WTC11 (cell line): ENCODE measurements around the gene TMEM88. TPM values are rescaled to one million over a fixed set of nuclear protein-coding genes. Genes with fewer than 3 reads are reported as not detected.

Experiments
- ATAC-seq: fragments of 200-7000 bp; cut with Tn5 transposase; 2 replicates; pipeline ENCODE4 v1.10.0; 2021; ENCODE audit warnings: mild to moderate bottlenecking, moderate library complexity
- CTCF ChIA-PET: fragments of 300-600 bp; sonication (Branson Sonifier 250); formaldehyde crosslinking; loops from one replicate; lab custom pipeline; 2021; ENCODE audit warnings: antibody characterized with exemption; lab: Charles Lee
- POLR2A ChIA-PET: fragments of 350-600 bp; sonication (Branson Sonifier 250); formaldehyde crosslinking; loops from one replicate; lab custom pipeline; 2021; ENCODE audit warnings: antibody characterized with exemption; lab: Charles Lee
- DNase-seq: peaks from one replicate; pipeline ENCODE4 v3.0.0; 2021; ENCODE audit warnings: low spot score
- H3K27ac Mint-ChIP-seq: 2 replicates; pipeline ENCODE4 v1.8.0; 2021; ENCODE audit warnings: mixed read lengths
- H3K27me3 Mint-ChIP-seq: 2 replicates; pipeline ENCODE4 v1.8.0; 2021; ENCODE audit warnings: low read depth, mild to moderate bottlenecking, moderate library complexity, mixed read lengths
- H3K36me3 Mint-ChIP-seq: 2 replicates; pipeline ENCODE4 v1.8.0; 2021; ENCODE audit warnings: mixed read lengths
- H3K4me1 Mint-ChIP-seq: 2 replicates; pipeline ENCODE4 v1.8.0; 2022; ENCODE audit warnings: mixed read lengths
- H3K4me3 Mint-ChIP-seq: 2 replicates; pipeline ENCODE4 v1.8.0; 2021; ENCODE audit warnings: mild to moderate bottlenecking, moderate library complexity, mixed read lengths
- H3K9me3 Mint-ChIP-seq: 2 replicates; pipeline ENCODE4 v1.8.0; 2021; ENCODE audit warnings: mixed read lengths
- ATF1 ChIP-seq: sonication (generic); formaldehyde crosslinking; IDR thresholded peaks from 2 replicates; pipeline ENCODE4 v1.8.1; 2023; ENCODE audit warnings: mild to moderate bottlenecking, moderate library complexity, missing genetic modification reagents
- EMX1 ChIP-seq: fragments of 250-450 bp; sonication (Bioruptor Pico); IDR thresholded peaks from 2 replicates; pipeline ENCODE4 v1.8.0; 2021; ENCODE audit warnings: mild to moderate bottlenecking
- ESRRA ChIP-seq: sonication (generic); formaldehyde crosslinking; IDR thresholded peaks from 2 replicates; pipeline ENCODE4 v1.8.1; 2022; ENCODE audit warnings: mild to moderate bottlenecking, missing genetic modification reagents, borderline replicate concordance
- MXD4 ChIP-seq: fragments of 250-450 bp; sonication (Bioruptor Pico); IDR thresholded peaks from 2 replicates; pipeline ENCODE4 v1.8.0; 2021; ENCODE audit warnings: mild to moderate bottlenecking, moderate library complexity, borderline replicate concordance
- MYBL2 ChIP-seq: sonication (generic); formaldehyde crosslinking; IDR thresholded peaks from 2 replicates; pipeline ENCODE4 v1.8.1; 2023; ENCODE audit warnings: mild to moderate bottlenecking, moderate library complexity, missing genetic modification reagents
- NFE2L1 ChIP-seq: sonication (generic); formaldehyde crosslinking; IDR thresholded peaks from 2 replicates; pipeline ENCODE4 v1.8.1; 2023; ENCODE audit warnings: missing genetic modification reagents
- NR1H2 ChIP-seq: sonication (generic); formaldehyde crosslinking; IDR thresholded peaks from 2 replicates; pipeline ENCODE4 v1.9.0; 2021; ENCODE audit warnings: mild to moderate bottlenecking, moderate library complexity, missing genetic modification reagents
- SMAD4 ChIP-seq: sonication (generic); formaldehyde crosslinking; IDR thresholded peaks from 2 replicates; pipeline ENCODE4 v1.8.0; 2022; ENCODE audit warnings: mild to moderate bottlenecking, missing genetic modification reagents
- TCF7 ChIP-seq: sonication (generic); formaldehyde crosslinking; IDR thresholded peaks from 2 replicates; pipeline ENCODE4 v1.8.0; 2022; ENCODE audit warnings: mild to moderate bottlenecking, low read depth, missing genetic modification reagents, moderate library complexity
- ZBTB21 ChIP-seq: sonication (generic); formaldehyde crosslinking; IDR thresholded peaks from 2 replicates; pipeline ENCODE4 v1.8.1; 2023; ENCODE audit warnings: mild to moderate bottlenecking, missing genetic modification reagents, borderline replicate concordance
- ZNF138 ChIP-seq: sonication (generic); formaldehyde crosslinking; conservative IDR thresholded peaks from 2 replicates; pipeline ENCODE4 v1.8.1; 2022; ENCODE audit warnings: mild to moderate bottlenecking, moderate library complexity, missing genetic modification reagents
- ZNF263 ChIP-seq: sonication (generic); formaldehyde crosslinking; IDR thresholded peaks from 2 replicates; pipeline ENCODE4 v1.8.1; 2022; ENCODE audit warnings: low read depth, mild to moderate bottlenecking, moderate library complexity, missing genetic modification reagents
- ZNF317 ChIP-seq: sonication (generic); formaldehyde crosslinking; IDR thresholded peaks from 2 replicates; pipeline ENCODE4 v1.8.1; 2023; ENCODE audit warnings: low read depth, mild to moderate bottlenecking, moderate library complexity, missing genetic modification reagents, borderline replicate concordance
- ZNF416 ChIP-seq: fragments of 250-450 bp; sonication (Bioruptor Pico); IDR thresholded peaks from 2 replicates; pipeline ENCODE4 v1.9.0; 2021; ENCODE audit warnings: mild to moderate bottlenecking, inconsistent platforms
- ZNF423 ChIP-seq: fragments of 250-450 bp; sonication (Bioruptor Pico); IDR thresholded peaks from 2 replicates; pipeline ENCODE4 v2.1.2; 2022; ENCODE audit warnings: mild to moderate bottlenecking, moderate library complexity
- total RNA-seq: library from RNA; stranded (reverse); gene quantifications from 3 replicates; pipeline ENCODE4 v1.2.3, GENCODE V29; 2021
- TF ChIP-seq, protein P1 (sequence below): sonication (generic); formaldehyde crosslinking; IDR thresholded peaks from 2 replicates; pipeline ENCODE4 v1.8.0; 2022; ENCODE audit warnings: mild to moderate bottlenecking, missing genetic modification reagents
- TF ChIP-seq, protein P2 (sequence below): fragments of 250-450 bp; sonication (Bioruptor Pico); IDR thresholded peaks from 2 replicates; pipeline ENCODE4 v1.9.0; 2021; ENCODE audit warnings: mild to moderate bottlenecking, borderline replicate concordance
- TF ChIP-seq, protein P3 (sequence below): sonication (generic); formaldehyde crosslinking; IDR thresholded peaks from 2 replicates; pipeline ENCODE4 v1.8.1; 2022; ENCODE audit warnings: mild to moderate bottlenecking, missing genetic modification reagents, moderate library complexity, borderline replicate concordance
- TF ChIP-seq, protein P4 (sequence below): fragments of 200-600 bp; IDR thresholded peaks from 2 replicates; pipeline ENCODE4 v1.8.0; 2022; ENCODE audit warnings: antibody characterized with exemption
- TF ChIP-seq, protein P5 (sequence below): sonication (generic); formaldehyde crosslinking; IDR thresholded peaks from 2 replicates; pipeline ENCODE4 v1.8.0; 2022; ENCODE audit warnings: mild to moderate bottlenecking, missing genetic modification reagents

The TMEM88 gene
- total RNA-seq, 1 experiment from 2014 or later = 2.9 TPM

DNA sequence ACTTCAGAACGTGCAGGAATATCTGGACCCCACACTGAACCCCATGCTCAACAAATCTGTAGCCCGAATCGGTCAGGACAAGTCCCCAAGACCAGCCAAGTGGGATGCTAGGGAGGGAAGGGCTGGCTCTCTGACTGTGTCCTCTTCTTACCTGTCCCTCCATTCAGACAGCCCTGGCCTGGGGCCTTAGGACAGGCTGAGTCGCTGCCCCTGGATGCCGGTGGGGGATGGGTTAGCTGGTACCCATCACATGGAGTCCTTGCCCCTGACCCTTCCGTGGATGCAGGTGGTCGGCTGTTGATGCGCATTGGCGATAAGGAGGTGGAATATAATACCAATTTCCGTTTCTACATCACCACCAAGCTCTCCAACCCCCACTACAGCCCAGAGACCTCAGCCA, 36.8 kb upstream of the TMEM88 start:
- POLR2A ChIA-PET = interaction anchor here (0.9 kb wide), 1 partner anchor 9 kb away, joined by 3 read pairs; no protein-coding TSS in a partner anchor
- CTCF ChIA-PET = interaction anchor here (0.8 to 1.3 kb wide), 4 partner anchors 17 to 256 kb away, joined by 3 read pairs; no protein-coding TSS in a partner anchor
- DNase-seq = no peak
- no peaks in the 10 kb centered on the region for H3K9me3 Mint-ChIP-seq
- no peaks in the 10 kb centered on the region for H3K4me1 Mint-ChIP-seq
- H3K27me3 Mint-ChIP-seq = peaks cover 6% of the 10 kb centered on the region
- no peak overlapping the region for H3K27ac Mint-ChIP-seq
- TF ChIP-seq ZBTB21 (CRISPR knock-in tag) = no peak
- TF ChIP-seq TCF7 (CRISPR knock-in tag) = no peak
- no peak for TF ChIP-seq ZNF423 (CRISPR knock-in tag)
- TF ChIP-seq, all 79 proteins: peak for 0
- Mint-ChIP-seq H3K4me3 (no peak overlapping the region), H3K36me3 (no peaks in the 10 kb centered on the region)
- no peak for ATAC-seq

DNA sequence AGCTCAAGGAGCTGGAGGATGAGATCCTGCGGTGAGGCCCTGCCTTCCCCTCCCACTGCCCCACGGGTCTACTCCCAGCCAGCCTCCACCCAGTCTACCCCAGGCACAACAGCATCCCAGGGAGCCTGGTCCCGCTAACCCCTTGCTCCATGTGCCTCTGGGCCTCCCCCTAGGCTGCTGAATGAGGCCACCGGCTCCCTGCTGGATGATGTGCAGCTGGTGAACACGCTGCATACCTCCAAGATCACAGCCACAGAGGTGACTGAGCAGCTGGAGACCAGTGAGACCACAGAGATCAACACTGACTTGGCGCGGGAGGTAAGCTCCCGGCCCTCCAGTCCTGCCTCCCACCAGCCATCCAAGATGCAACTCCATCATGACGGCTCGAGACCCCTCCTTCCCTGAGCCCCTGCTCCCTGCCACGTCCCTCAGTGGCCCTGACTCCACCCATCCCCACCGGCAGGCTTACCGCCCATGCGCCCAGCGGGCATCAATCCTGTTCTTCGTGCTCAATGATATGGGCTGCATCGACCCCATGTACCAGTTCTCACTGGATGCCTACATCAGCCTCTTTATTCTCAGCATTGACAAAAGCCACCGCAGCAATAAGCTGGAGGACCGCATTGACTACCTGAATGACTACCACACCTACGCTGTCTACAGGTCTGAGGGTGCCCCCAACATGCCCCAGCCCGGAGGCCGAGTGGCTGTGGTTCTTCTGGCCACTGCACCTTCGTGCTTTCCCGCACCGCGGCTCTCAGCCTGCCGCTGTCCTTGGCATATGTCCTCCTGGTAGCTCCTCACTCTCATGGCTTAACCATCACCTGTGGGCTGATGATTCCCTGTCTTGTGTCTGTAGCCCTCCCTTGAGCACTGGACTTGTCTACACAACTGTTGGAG, 35.9 kb upstream of the TMEM88 start:
- Mint-ChIP-seq H3K27me3 (peaks cover 16% of the 10 kb centered on the region), H3K27ac (no peak overlapping the region)
- no peak for TF ChIP-seq ESRRA (CRISPR knock-in tag)
- no peak for TF ChIP-seq ZNF423 (CRISPR knock-in tag)
- TF ChIP-seq, all 79 proteins: peak for 0
- H3K4me1 Mint-ChIP-seq = peaks cover 8% of the 10 kb centered on the region
- H3K36me3 Mint-ChIP-seq = no peaks in the 10 kb centered on the region
- POLR2A ChIA-PET = interaction anchor here (0.9 kb wide), 1 partner anchor 10 kb away, joined by 3 read pairs; no protein-coding TSS in a partner anchor
- H3K4me3 Mint-ChIP-seq = no peak overlapping the region
- ATAC-seq = no peak
- H3K9me3 Mint-ChIP-seq = no peaks in the 10 kb centered on the region
- DNase-seq = no peak
- CTCF ChIA-PET = interaction anchor here (0.6 to 1.3 kb wide), 6 partner anchors 16 to 114 kb away, joined by 3 to 4 read pairs (median 3); partner anchors contain the start of gene NAA38

DNA sequence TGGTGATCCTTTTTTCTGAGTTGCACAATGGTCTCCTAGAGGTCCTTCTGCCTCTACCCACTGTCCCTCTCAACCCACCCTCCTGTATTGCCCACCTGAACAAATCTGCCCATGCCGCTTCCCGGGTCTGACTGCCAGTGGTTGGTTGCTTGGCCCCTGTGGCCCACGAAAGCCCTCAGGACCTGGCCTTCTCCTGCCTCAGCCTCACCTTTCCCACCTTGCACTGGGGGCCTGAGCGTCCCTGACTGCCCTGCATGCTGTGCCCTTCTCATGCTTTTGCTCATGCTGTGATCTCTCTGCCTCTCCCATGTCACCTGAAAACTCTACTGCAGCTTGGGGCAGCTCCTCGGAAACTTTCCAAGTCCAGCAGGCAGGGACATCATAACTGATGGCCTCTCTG, 34.6 kb upstream of the TMEM88 start:
- Mint-ChIP-seq H3K4me1 (peaks cover 8% of the 10 kb centered on the region), H3K27ac (no peak overlapping the region), H3K27me3 (peaks cover 27% of the 10 kb centered on the region), H3K36me3 (no peaks in the 10 kb centered on the region), H3K4me3 (no peak overlapping the region), H3K9me3 (no peaks in the 10 kb centered on the region)
- POLR2A ChIA-PET = no interaction called here
- no peak for ATAC-seq
- DNase-seq = no peak
- CTCF ChIA-PET = interaction anchor here (1.0 to 1.4 kb wide), 3 partner anchors 13 to 37 kb away, joined by 3 to 4 read pairs (median 4); partner anchors contain the start of gene NAA38
- TF ChIP-seq ZNF317 (CRISPR knock-in tag) = no peak
- TF ChIP-seq EMX1 = no peak
- no peak for TF ChIP-seq ZNF263 (CRISPR knock-in tag)
- no peak for TF ChIP-seq ZNF423 (CRISPR knock-in tag)
- no peak for TF ChIP-seq ZNF416 (CRISPR knock-in tag)
- TF ChIP-seq NFE2L1 (CRISPR knock-in tag) = no peak
- TF ChIP-seq, protein P1, sequence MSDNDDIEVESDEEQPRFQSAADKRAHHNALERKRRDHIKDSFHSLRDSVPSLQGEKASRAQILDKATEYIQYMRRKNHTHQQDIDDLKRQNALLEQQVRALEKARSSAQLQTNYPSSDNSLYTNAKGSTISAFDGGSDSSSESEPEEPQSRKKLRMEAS (CRISPR knock-in tag) = no peak
- TF ChIP-seq MYBL2 = no peak
- no peak for TF ChIP-seq MXD4 (CRISPR knock-in tag)
- no peak for TF ChIP-seq SMAD4
- TF ChIP-seq, protein P2, sequence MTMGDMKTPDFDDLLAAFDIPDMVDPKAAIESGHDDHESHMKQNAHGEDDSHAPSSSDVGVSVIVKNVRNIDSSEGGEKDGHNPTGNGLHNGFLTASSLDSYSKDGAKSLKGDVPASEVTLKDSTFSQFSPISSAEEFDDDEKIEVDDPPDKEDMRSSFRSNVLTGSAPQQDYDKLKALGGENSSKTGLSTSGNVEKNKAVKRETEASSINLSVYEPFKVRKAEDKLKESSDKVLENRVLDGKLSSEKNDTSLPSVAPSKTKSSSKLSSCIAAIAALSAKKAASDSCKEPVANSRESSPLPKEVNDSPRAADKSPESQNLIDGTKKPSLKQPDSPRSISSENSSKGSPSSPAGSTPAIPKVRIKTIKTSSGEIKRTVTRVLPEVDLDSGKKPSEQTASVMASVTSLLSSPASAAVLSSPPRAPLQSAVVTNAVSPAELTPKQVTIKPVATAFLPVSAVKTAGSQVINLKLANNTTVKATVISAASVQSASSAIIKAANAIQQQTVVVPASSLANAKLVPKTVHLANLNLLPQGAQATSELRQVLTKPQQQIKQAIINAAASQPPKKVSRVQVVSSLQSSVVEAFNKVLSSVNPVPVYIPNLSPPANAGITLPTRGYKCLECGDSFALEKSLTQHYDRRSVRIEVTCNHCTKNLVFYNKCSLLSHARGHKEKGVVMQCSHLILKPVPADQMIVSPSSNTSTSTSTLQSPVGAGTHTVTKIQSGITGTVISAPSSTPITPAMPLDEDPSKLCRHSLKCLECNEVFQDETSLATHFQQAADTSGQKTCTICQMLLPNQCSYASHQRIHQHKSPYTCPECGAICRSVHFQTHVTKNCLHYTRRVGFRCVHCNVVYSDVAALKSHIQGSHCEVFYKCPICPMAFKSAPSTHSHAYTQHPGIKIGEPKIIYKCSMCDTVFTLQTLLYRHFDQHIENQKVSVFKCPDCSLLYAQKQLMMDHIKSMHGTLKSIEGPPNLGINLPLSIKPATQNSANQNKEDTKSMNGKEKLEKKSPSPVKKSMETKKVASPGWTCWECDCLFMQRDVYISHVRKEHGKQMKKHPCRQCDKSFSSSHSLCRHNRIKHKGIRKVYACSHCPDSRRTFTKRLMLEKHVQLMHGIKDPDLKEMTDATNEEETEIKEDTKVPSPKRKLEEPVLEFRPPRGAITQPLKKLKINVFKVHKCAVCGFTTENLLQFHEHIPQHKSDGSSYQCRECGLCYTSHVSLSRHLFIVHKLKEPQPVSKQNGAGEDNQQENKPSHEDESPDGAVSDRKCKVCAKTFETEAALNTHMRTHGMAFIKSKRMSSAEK (CRISPR knock-in tag) = no peak
- TF ChIP-seq ZNF138 (CRISPR knock-in tag) = no peak
- TF ChIP-seq ATF1 = no peak
- TF ChIP-seq, protein P3, sequence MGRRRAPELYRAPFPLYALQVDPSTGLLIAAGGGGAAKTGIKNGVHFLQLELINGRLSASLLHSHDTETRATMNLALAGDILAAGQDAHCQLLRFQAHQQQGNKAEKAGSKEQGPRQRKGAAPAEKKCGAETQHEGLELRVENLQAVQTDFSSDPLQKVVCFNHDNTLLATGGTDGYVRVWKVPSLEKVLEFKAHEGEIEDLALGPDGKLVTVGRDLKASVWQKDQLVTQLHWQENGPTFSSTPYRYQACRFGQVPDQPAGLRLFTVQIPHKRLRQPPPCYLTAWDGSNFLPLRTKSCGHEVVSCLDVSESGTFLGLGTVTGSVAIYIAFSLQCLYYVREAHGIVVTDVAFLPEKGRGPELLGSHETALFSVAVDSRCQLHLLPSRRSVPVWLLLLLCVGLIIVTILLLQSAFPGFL = no peak
- TF ChIP-seq, protein P4, sequence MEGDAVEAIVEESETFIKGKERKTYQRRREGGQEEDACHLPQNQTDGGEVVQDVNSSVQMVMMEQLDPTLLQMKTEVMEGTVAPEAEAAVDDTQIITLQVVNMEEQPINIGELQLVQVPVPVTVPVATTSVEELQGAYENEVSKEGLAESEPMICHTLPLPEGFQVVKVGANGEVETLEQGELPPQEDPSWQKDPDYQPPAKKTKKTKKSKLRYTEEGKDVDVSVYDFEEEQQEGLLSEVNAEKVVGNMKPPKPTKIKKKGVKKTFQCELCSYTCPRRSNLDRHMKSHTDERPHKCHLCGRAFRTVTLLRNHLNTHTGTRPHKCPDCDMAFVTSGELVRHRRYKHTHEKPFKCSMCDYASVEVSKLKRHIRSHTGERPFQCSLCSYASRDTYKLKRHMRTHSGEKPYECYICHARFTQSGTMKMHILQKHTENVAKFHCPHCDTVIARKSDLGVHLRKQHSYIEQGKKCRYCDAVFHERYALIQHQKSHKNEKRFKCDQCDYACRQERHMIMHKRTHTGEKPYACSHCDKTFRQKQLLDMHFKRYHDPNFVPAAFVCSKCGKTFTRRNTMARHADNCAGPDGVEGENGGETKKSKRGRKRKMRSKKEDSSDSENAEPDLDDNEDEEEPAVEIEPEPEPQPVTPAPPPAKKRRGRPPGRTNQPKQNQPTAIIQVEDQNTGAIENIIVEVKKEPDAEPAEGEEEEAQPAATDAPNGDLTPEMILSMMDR = no peak
- no peak for TF ChIP-seq NR1H2
- TF ChIP-seq, protein P5, sequence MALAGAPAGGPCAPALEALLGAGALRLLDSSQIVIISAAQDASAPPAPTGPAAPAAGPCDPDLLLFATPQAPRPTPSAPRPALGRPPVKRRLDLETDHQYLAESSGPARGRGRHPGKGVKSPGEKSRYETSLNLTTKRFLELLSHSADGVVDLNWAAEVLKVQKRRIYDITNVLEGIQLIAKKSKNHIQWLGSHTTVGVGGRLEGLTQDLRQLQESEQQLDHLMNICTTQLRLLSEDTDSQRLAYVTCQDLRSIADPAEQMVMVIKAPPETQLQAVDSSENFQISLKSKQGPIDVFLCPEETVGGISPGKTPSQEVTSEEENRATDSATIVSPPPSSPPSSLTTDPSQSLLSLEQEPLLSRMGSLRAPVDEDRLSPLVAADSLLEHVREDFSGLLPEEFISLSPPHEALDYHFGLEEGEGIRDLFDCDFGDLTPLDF (CRISPR knock-in tag) = no peak
